Measurements from ENCODE around the gene LARGE1. TPM values are rescaled to one million over a fixed set of nuclear protein-coding genes. Genes with fewer than 3 reads are reported as not detected.

Gene LARGE1
- total RNA-seq, 3 donors from 2014 or later = 23.6 to 27.8 (median 26.1) TPM

- no peaks in the 10 kb centered on the region for H3K36me3 ChIP-seq
- peak overlapping the region in 1 of 2 donors; percentile 28 for H3K27ac ChIP-seq
- no peak for TF ChIP-seq POLR2AphosphoS5 (IDR thresholded peaks at IDR 0.05)
- TF ChIP-seq POLR2A (IDR thresholded peaks at IDR 0.05) = no peak
- no peak for TF ChIP-seq CTCF (IDR thresholded peaks at IDR 0.05)
- intact Hi-C loops (cut with DNase I; ENCODE audit: low total_unique reads) = no loop called here
- no peak for DNase-seq (ENCODE audit: low spot score in 2 of 2)
- no peaks in the 10 kb centered on the region for H3K27me3 ChIP-seq
- no peaks in the 10 kb centered on the region for H3K4me1 ChIP-seq
- no peak overlapping the region for H3K4me3 ChIP-seq
- no peaks in the 10 kb centered on the region for H3K9me3 ChIP-seq
Observed at GRCh38 chr22:33529424-33530113, 390.7 kb downstream of the LARGE1 start.

GRCh38 chr22:33528183-33528582 lies 392.1 kb downstream of the LARGE1 start:
- intact Hi-C loops (cut with DNase I; ENCODE audit: low total_unique reads) = no loop called here
- DNase-seq (ENCODE audit: low spot score in 2 of 2) = no peak
- Histone ChIP-seq H3K4me1 (no peaks in the 10 kb centered on the region), H3K27ac (no peak overlapping the region), H3K27me3 (no peaks in the 10 kb centered on the region), H3K9me3 (no peaks in the 10 kb centered on the region), H3K36me3 (no peaks in the 10 kb centered on the region), H3K4me3 (no peak overlapping the region)
- TF ChIP-seq POLR2AphosphoS5 (IDR thresholded peaks at IDR 0.05) (no peak), CTCF (IDR thresholded peaks at IDR 0.05) (no peak), POLR2A (IDR thresholded peaks at IDR 0.05) (no peak)

GRCh38 chr22:33526434-33527107 lies 393.7 kb downstream of the LARGE1 start:
- no peaks in the 10 kb centered on the region for H3K36me3 ChIP-seq
- H3K4me3 ChIP-seq = no peak overlapping the region
- TF ChIP-seq POLR2A (IDR thresholded peaks at IDR 0.05) (no peak), POLR2AphosphoS5 (IDR thresholded peaks at IDR 0.05) (no peak), CTCF (IDR thresholded peaks at IDR 0.05) (no peak)
- no peak for DNase-seq (ENCODE audit: low spot score in 2 of 2)
- intact Hi-C loops (cut with DNase I; ENCODE audit: low total_unique reads) = no loop called here
- no peak overlapping the region for H3K27ac ChIP-seq
- no peaks in the 10 kb centered on the region for H3K9me3 ChIP-seq
- H3K27me3 ChIP-seq = no peaks in the 10 kb centered on the region
- no peaks in the 10 kb centered on the region for H3K4me1 ChIP-seq

- intact Hi-C loops (cut with DNase I; ENCODE audit: low total_unique reads) = no loop called here
- Histone ChIP-seq H3K9me3 (peaks cover 0 to 5% of the 10 kb centered on the region in 2 donors), H3K27me3 (no peaks in the 10 kb centered on the region), H3K27ac (no peak overlapping the region), H3K4me1 (no peaks in the 10 kb centered on the region), H3K4me3 (no peak overlapping the region), H3K36me3 (no peaks in the 10 kb centered on the region)
- TF ChIP-seq POLR2A (IDR thresholded peaks at IDR 0.05) = no peak
- TF ChIP-seq POLR2AphosphoS5 (IDR thresholded peaks at IDR 0.05) = no peak
- TF ChIP-seq CTCF (IDR thresholded peaks at IDR 0.05) = no peak
- DNase-seq (ENCODE audit: low spot score in 2 of 2) = no peak
Observed at GRCh38 chr22:33524511-33525260, 395.6 kb downstream of the LARGE1 start.
